HL-60 (cell line): ENCODE results near the gene QRICH1.

Experiments
- CTCF ChIP-seq: IDR thresholded peaks from one replicate; pipeline ENCODE4 v1.5.1; 2011; ENCODE audit warnings: low read length, control low read depth, inconsistent platforms; ENCODE audit not compliant: insufficient read depth
- POLR2AphosphoS5 ChIP-seq: IDR thresholded peaks from 2 replicates; pipeline ENCODE4 v1.6.1; 2012; ENCODE audit warnings: low read depth
- SPI1 ChIP-seq: IDR thresholded peaks from 2 replicates; pipeline ENCODE4 v1.6.1; 2012; ENCODE audit warnings: low read depth, mild to moderate bottlenecking, borderline replicate concordance
- TF ChIP-seq, protein P1 (sequence below): IDR thresholded peaks from 2 replicates; pipeline ENCODE4 v1.6.1; 2012; ENCODE audit warnings: low read depth; ENCODE audit not compliant: insufficient replicate concordance

DNA sequence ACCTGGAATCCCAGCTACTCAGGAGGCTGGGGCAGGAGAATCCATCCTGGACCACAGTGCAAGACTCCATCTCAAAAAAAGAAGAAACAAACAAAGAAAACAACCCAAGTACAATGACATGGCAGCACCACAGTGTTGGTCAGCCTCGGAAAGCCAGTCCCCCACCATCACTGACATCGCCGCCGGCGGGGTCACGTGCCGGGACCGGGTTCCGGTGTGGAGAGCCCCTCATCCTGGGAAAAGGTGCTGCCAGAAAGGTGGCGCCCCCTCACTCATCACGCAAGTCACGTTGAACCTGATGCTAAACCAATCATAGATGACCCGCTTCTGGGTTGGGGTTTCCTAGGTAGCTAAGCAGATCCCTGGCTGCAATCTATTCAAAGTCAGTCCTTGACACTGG lies 17.8 kb downstream of the QRICH1 start:
- TF ChIP-seq CTCF (no peak), POLR2AphosphoS5 (no peak), SPI1 (no peak)
- TF ChIP-seq, protein P1, sequence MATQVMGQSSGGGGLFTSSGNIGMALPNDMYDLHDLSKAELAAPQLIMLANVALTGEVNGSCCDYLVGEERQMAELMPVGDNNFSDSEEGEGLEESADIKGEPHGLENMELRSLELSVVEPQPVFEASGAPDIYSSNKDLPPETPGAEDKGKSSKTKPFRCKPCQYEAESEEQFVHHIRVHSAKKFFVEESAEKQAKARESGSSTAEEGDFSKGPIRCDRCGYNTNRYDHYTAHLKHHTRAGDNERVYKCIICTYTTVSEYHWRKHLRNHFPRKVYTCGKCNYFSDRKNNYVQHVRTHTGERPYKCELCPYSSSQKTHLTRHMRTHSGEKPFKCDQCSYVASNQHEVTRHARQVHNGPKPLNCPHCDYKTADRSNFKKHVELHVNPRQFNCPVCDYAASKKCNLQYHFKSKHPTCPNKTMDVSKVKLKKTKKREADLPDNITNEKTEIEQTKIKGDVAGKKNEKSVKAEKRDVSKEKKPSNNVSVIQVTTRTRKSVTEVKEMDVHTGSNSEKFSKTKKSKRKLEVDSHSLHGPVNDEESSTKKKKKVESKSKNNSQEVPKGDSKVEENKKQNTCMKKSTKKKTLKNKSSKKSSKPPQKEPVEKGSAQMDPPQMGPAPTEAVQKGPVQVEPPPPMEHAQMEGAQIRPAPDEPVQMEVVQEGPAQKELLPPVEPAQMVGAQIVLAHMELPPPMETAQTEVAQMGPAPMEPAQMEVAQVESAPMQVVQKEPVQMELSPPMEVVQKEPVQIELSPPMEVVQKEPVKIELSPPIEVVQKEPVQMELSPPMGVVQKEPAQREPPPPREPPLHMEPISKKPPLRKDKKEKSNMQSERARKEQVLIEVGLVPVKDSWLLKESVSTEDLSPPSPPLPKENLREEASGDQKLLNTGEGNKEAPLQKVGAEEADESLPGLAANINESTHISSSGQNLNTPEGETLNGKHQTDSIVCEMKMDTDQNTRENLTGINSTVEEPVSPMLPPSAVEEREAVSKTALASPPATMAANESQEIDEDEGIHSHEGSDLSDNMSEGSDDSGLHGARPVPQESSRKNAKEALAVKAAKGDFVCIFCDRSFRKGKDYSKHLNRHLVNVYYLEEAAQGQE, result no peak
